GM18873 (cell line): ENCODE data around the gene TAP1.

Experiments used
- ATAC-seq: cut with Tn5 transposase; IDR thresholded peaks from one replicate; pipeline ENCODE4 v1.9.1; 2021; ENCODE audit warnings: mild to moderate bottlenecking, moderate library complexity, moderate number of reproducible peaks; ENCODE audit not compliant: unreplicated experiment, low FRiP score

Gene TAP1

GRCh38 chr6:32842690-32843089, 10.8 kb downstream of the TAP1 start:
- ATAC-seq = no peak

- ATAC-seq = no peak
Observed at GRCh38 chr6:32842021-32842650, 11.4 kb downstream of the TAP1 start.

GRCh38 chr6:32840604-32841246, 12.8 kb downstream of the TAP1 start:
- ATAC-seq = no peak

- ATAC-seq = no peak
Observed at GRCh38 chr6:32839356-32839755, 14.1 kb downstream of the TAP1 start.

GRCh38 chr6:32838114-32838958, 15.2 kb downstream of the TAP1 start, which contains the start of gene TAP2:
Gene TAP2 (minus strand): TSS chr6:32838739. CDS start chr6:32838233, 506 bp downstream.
- ATAC-seq = peak; percentile 82

- ATAC-seq = no peak
Observed at GRCh38 chr6:32837651-32838113, 15.8 kb downstream of the TAP1 start.

- ATAC-seq = no peak
Observed at GRCh38 chr6:32836873-32837272, 16.6 kb downstream of the TAP1 start.

- no peak for ATAC-seq
Observed at GRCh38 chr6:32835167-32835893, 18.2 kb downstream of the TAP1 start.

- no peak for ATAC-seq
Observed at GRCh38 chr6:32833664-32834063, 19.8 kb downstream of the TAP1 start.

GRCh38 chr6:32832535-32832934, 21.0 kb downstream of the TAP1 start:
- ATAC-seq = no peak

GRCh38 chr6:32830936-32831335, 22.6 kb downstream of the TAP1 start:
- ATAC-seq = no peak

GRCh38 chr6:32830017-32830416, 23.5 kb downstream of the TAP1 start:
- ATAC-seq = no peak

- ATAC-seq = no peak
Observed at GRCh38 chr6:32829495-32829894, 24.0 kb downstream of the TAP1 start.

- ATAC-seq = no peak
Observed at GRCh38 chr6:32827025-32827424, 26.5 kb downstream of the TAP1 start.

- ATAC-seq = no peak
Observed at GRCh38 chr6:32825966-32826365, 27.5 kb downstream of the TAP1 start.

- ATAC-seq = no peak
Observed at GRCh38 chr6:32819729-32820128, 33.8 kb downstream of the TAP1 start.

- ATAC-seq = no peak
Observed at GRCh38 chr6:32818867-32819266, 34.6 kb downstream of the TAP1 start.

GRCh38 chr6:32816746-32817204, 36.7 kb downstream of the TAP1 start, which contains the start of gene HLA-DOB:
Gene HLA-DOB (minus strand): TSS chr6:32817002. CDS start chr6:32816951, 51 bp downstream.
- ATAC-seq = no peak

- no peak for ATAC-seq
Observed at GRCh38 chr6:32815996-32816395, 37.5 kb downstream of the TAP1 start.

GRCh38 chr6:32815115-32815514, 38.4 kb downstream of the TAP1 start:
- no peak for ATAC-seq
